IPS-NIHi7 (cell line): ENCODE results near the gene ABCD1.

Source experiments
- DNase-seq: peaks from one replicate; pipeline ENCODE4 v3.0.0; 2012; ENCODE audit warnings: mixed read lengths; ENCODE audit errors: extremely low spot score

ABCD1 gene

GRCh38 chrX:153762626-153763173, 38.0 kb downstream of the ABCD1 start:
- no peak for DNase-seq

GRCh38 chrX:153763298-153763932, 38.8 kb downstream of the ABCD1 start:
- no peak for DNase-seq

GRCh38 chrX:153763989-153764755, 39.5 kb downstream of the ABCD1 start, which contains the start of gene PLXNB3:
Gene PLXNB3 (plus strand): TSS chrX:153764249. CDS start chrX:153765536, 1,287 bp downstream.
- peak; percentile 80 for DNase-seq

- no peak for DNase-seq
Measured at GRCh38 chrX:153764786-153765137, 40.1 kb downstream of the ABCD1 start.

GRCh38 chrX:153765138-153766079, 40.8 kb downstream of the ABCD1 start:
- DNase-seq = no peak

- no peak for DNase-seq
Measured at GRCh38 chrX:153766098-153766817, 41.6 kb downstream of the ABCD1 start.

GRCh38 chrX:153766871-153767673, 42.4 kb downstream of the ABCD1 start:
- no peak for DNase-seq

GRCh38 chrX:153767674-153768055, 43.0 kb downstream of the ABCD1 start:
- no peak for DNase-seq

GRCh38 chrX:153768311-153769157, 43.9 kb downstream of the ABCD1 start:
- DNase-seq = no peak

- no peak for DNase-seq
Measured at GRCh38 chrX:153769158-153769864, 44.7 kb downstream of the ABCD1 start.

GRCh38 chrX:153769865-153770600, 45.4 kb downstream of the ABCD1 start:
- DNase-seq = no peak

GRCh38 chrX:153770601-153771414, 46.2 kb downstream of the ABCD1 start:
- no peak for DNase-seq

GRCh38 chrX:153771415-153772315, 47.0 kb downstream of the ABCD1 start:
- DNase-seq = no peak

- no peak for DNase-seq
Measured at GRCh38 chrX:153772316-153773217, 47.9 kb downstream of the ABCD1 start.

- DNase-seq = no peak
Measured at GRCh38 chrX:153773218-153773611, 48.6 kb downstream of the ABCD1 start.
